ENCODE data around the gene CFAP100. TPM values are rescaled to one million over a fixed set of nuclear protein-coding genes. Genes with fewer than 3 reads are reported as not detected.

CFAP100 gene
- total RNA-seq, 5 donors from 2014 or later (not counting 1 experiment from before 2014, with no cell fraction given), result not detected

- Histone ChIP-seq H3K27me3 (replicated peaks in 1 of 2; ENCODE audit: control insufficient read depth in 2 of 2, extremely low read depth in 1 of 2, insufficient read depth in 2 of 2, low read length in 1 of 2) (peaks cover 0 to 30% of the 10 kb centered on the region in 2 experiments), H3K36me3 (ENCODE audit: control insufficient read depth in 2 of 2, extremely low read depth in 1 of 2, insufficient read depth in 1 of 2, low read length in 1 of 2) (no peaks in the 10 kb centered on the region), H3K27ac (ENCODE audit: low read length) (no peak overlapping the region), H3K4me3 (ENCODE audit: control insufficient read depth in 1 of 2, extremely low read depth in 1 of 2, low read length in 1 of 2) (no peak overlapping the region), H3K4me1 (ENCODE audit: control insufficient read depth in 1 of 2, extremely low read depth in 1 of 2, insufficient read depth in 2 of 2, low read length in 2 of 2) (no peaks in the 10 kb centered on the region), H3K9me3 (no peaks in the 10 kb centered on the region)
- 76% methylated on average over 2 of the region's 2 CpGs for whole genome bisulfite sequencing (ENCODE audit: insufficient coverage)
- no peak for DNase-seq
- Mint-ChIP-seq H3K27me3 (peaks cover 0 to 6% of the 10 kb centered on the region in 2 donors), H3K9me3 (no peaks in the 10 kb centered on the region), H3K27ac (no peak overlapping the region), H3K4me1 (no peaks in the 10 kb centered on the region), H3K4me3 (no peak overlapping the region), H3K36me3 (no peaks in the 10 kb centered on the region)
- POLR2A ChIA-PET, result no interaction called here
- CTCF ChIA-PET, result no interaction called here
- no peak for ATAC-seq (replicated peaks in 1 of 4)
These were observed 25.2 kb upstream of the CFAP100 start for GRCh38 chr3:126369490-126369889.

- Histone ChIP-seq H3K4me1 (ENCODE audit: control insufficient read depth in 1 of 2, extremely low read depth in 1 of 2, insufficient read depth in 2 of 2, low read length in 2 of 2) (no peaks in the 10 kb centered on the region), H3K27me3 (replicated peaks in 1 of 2; ENCODE audit: control insufficient read depth in 2 of 2, extremely low read depth in 1 of 2, insufficient read depth in 2 of 2, low read length in 1 of 2) (peaks cover 0 to 33% of the 10 kb centered on the region in 2 experiments), H3K36me3 (ENCODE audit: control insufficient read depth in 2 of 2, extremely low read depth in 1 of 2, insufficient read depth in 1 of 2, low read length in 1 of 2) (no peaks in the 10 kb centered on the region), H3K27ac (ENCODE audit: low read length) (no peak overlapping the region), H3K4me3 (ENCODE audit: control insufficient read depth in 1 of 2, extremely low read depth in 1 of 2, low read length in 1 of 2) (no peak overlapping the region), H3K9me3 (no peaks in the 10 kb centered on the region)
- WGBS (ENCODE audit: insufficient coverage), result 57% methylated on average over 2 of the region's 4 CpGs
- Mint-ChIP-seq H3K27ac (no peak overlapping the region), H3K4me1 (no peaks in the 10 kb centered on the region), H3K36me3 (no peaks in the 10 kb centered on the region), H3K27me3 (peaks cover 0 to under 1% of the 10 kb centered on the region in 2 donors), H3K9me3 (no peaks in the 10 kb centered on the region), H3K4me3 (no peak overlapping the region)
- ATAC-seq (replicated peaks in 1 of 4) (no peak), DNase-seq (no peak)
- POLR2A ChIA-PET, result no interaction called here
- CTCF ChIA-PET, result no interaction called here
These were observed 24.7 kb upstream of the CFAP100 start for GRCh38 chr3:126370055-126370454.

GRCh38 chr3:126370606-126371005, 24.1 kb upstream of the CFAP100 start:
- Histone ChIP-seq H3K4me3 (ENCODE audit: control insufficient read depth in 1 of 2, extremely low read depth in 1 of 2, low read length in 1 of 2) (no peak overlapping the region), H3K4me1 (ENCODE audit: control insufficient read depth in 1 of 2, extremely low read depth in 1 of 2, insufficient read depth in 2 of 2, low read length in 2 of 2) (no peaks in the 10 kb centered on the region), H3K27ac (ENCODE audit: low read length) (no peak overlapping the region), H3K27me3 (replicated peaks in 1 of 2; ENCODE audit: control insufficient read depth in 2 of 2, extremely low read depth in 1 of 2, insufficient read depth in 2 of 2, low read length in 1 of 2) (peaks cover 0 to 27% of the 10 kb centered on the region in 2 experiments), H3K36me3 (ENCODE audit: control insufficient read depth in 2 of 2, extremely low read depth in 1 of 2, insufficient read depth in 1 of 2, low read length in 1 of 2) (no peaks in the 10 kb centered on the region), H3K9me3 (no peaks in the 10 kb centered on the region)
- Mint-ChIP-seq H3K27ac (no peak overlapping the region), H3K27me3 (no peaks in the 10 kb centered on the region), H3K9me3 (no peaks in the 10 kb centered on the region), H3K36me3 (no peaks in the 10 kb centered on the region), H3K4me3 (no peak overlapping the region), H3K4me1 (no peaks in the 10 kb centered on the region)
- ChIA-PET CTCF (no interaction called here), POLR2A (no interaction called here)
- 94% methylated on average over 6 of the region's 7 CpGs for WGBS (ENCODE audit: insufficient coverage)
- DNase-seq (no peak), ATAC-seq (replicated peaks in 1 of 4) (no peak)

- Mint-ChIP-seq H3K9me3 (no peaks in the 10 kb centered on the region), H3K27ac (no peak overlapping the region), H3K27me3 (no peaks in the 10 kb centered on the region), H3K4me3 (no peak overlapping the region), H3K4me1 (no peaks in the 10 kb centered on the region), H3K36me3 (no peaks in the 10 kb centered on the region)
- ChIA-PET CTCF (no interaction called here), POLR2A (no interaction called here)
- H3K36me3 ChIP-seq (ENCODE audit: control insufficient read depth in 2 of 2, extremely low read depth in 1 of 2, insufficient read depth in 1 of 2, low read length in 1 of 2), result no peaks in the 10 kb centered on the region
- DNase-seq (no peak), ATAC-seq (replicated peaks in 1 of 4) (no peak)
- H3K9me3 ChIP-seq, result no peaks in the 10 kb centered on the region
- peaks cover 0 to 23% of the 10 kb centered on the region in 2 experiments for H3K27me3 ChIP-seq (replicated peaks in 1 of 2; ENCODE audit: control insufficient read depth in 2 of 2, extremely low read depth in 1 of 2, insufficient read depth in 2 of 2, low read length in 1 of 2)
- no peaks in the 10 kb centered on the region for H3K4me1 ChIP-seq (ENCODE audit: control insufficient read depth in 1 of 2, extremely low read depth in 1 of 2, insufficient read depth in 2 of 2, low read length in 2 of 2)
- no peak overlapping the region for H3K4me3 ChIP-seq (ENCODE audit: control insufficient read depth in 1 of 2, extremely low read depth in 1 of 2, low read length in 1 of 2)
- H3K27ac ChIP-seq (ENCODE audit: low read length), result no peak overlapping the region
- 90% methylated on average over 21 of the region's 22 CpGs for WGBS (ENCODE audit: insufficient coverage)
These were observed 23.5 kb upstream of the CFAP100 start for GRCh38 chr3:126371096-126371705.

GRCh38 chr3:126372413-126373145, 22.1 kb upstream of the CFAP100 start:
- WGBS (ENCODE audit: insufficient coverage), result 81% methylated on average over 12 of the region's 12 CpGs

GRCh38 chr3:126373146-126373613, 21.5 kb upstream of the CFAP100 start:
- Histone ChIP-seq H3K27ac (ENCODE audit: low read length) (no peak overlapping the region), H3K27me3 (replicated peaks in 1 of 2; ENCODE audit: control insufficient read depth in 2 of 2, extremely low read depth in 1 of 2, insufficient read depth in 2 of 2, low read length in 1 of 2) (peaks cover 0 to 22% of the 10 kb centered on the region in 2 experiments), H3K4me1 (ENCODE audit: control insufficient read depth in 1 of 2, extremely low read depth in 1 of 2, insufficient read depth in 2 of 2, low read length in 2 of 2) (no peaks in the 10 kb centered on the region), H3K4me3 (ENCODE audit: control insufficient read depth in 1 of 2, extremely low read depth in 1 of 2, low read length in 1 of 2) (no peak overlapping the region), H3K36me3 (ENCODE audit: control insufficient read depth in 2 of 2, extremely low read depth in 1 of 2, insufficient read depth in 1 of 2, low read length in 1 of 2) (no peaks in the 10 kb centered on the region), H3K9me3 (no peaks in the 10 kb centered on the region)
- peaks cover 0 to 6% of the 10 kb centered on the region in 2 donors for H3K27me3 Mint-ChIP-seq
- 100% methylated on average over 2 of the region's 4 CpGs for WGBS (ENCODE audit: insufficient coverage)
- no peak overlapping the region for H3K27ac Mint-ChIP-seq
- no peaks in the 10 kb centered on the region for H3K9me3 Mint-ChIP-seq
- no peak for DNase-seq
- H3K36me3 Mint-ChIP-seq, result no peaks in the 10 kb centered on the region
- no peak overlapping the region for H3K4me3 Mint-ChIP-seq
- ChIA-PET POLR2A (no interaction called here), CTCF (no interaction called here)
- ATAC-seq (replicated peaks in 1 of 4), result no peak
- peaks cover 0 to 1% (median 0%) of the 10 kb centered on the region in 3 donors for H3K4me1 Mint-ChIP-seq

More at GRCh38 chr3:126372413-126373145, 22.1 kb upstream of the CFAP100 start:
- H3K9me3 Mint-ChIP-seq, result no peaks in the 10 kb centered on the region
- Histone ChIP-seq H3K4me3 (ENCODE audit: control insufficient read depth in 1 of 2, extremely low read depth in 1 of 2, low read length in 1 of 2) (no peak overlapping the region), H3K27me3 (replicated peaks in 1 of 2; ENCODE audit: control insufficient read depth in 2 of 2, extremely low read depth in 1 of 2, insufficient read depth in 2 of 2, low read length in 1 of 2) (peaks cover 0 to 22% of the 10 kb centered on the region in 2 experiments), H3K9me3 (no peaks in the 10 kb centered on the region), H3K27ac (ENCODE audit: low read length) (no peak overlapping the region), H3K4me1 (ENCODE audit: control insufficient read depth in 1 of 2, extremely low read depth in 1 of 2, insufficient read depth in 2 of 2, low read length in 2 of 2) (no peaks in the 10 kb centered on the region), H3K36me3 (ENCODE audit: control insufficient read depth in 2 of 2, extremely low read depth in 1 of 2, insufficient read depth in 1 of 2, low read length in 1 of 2) (no peaks in the 10 kb centered on the region)
- no peak overlapping the region for H3K4me3 Mint-ChIP-seq
- H3K36me3 Mint-ChIP-seq, result no peaks in the 10 kb centered on the region
- H3K27me3 Mint-ChIP-seq, result peaks cover 0 to 5% of the 10 kb centered on the region in 2 donors
- no peak for ATAC-seq (replicated peaks in 1 of 4)
- H3K4me1 Mint-ChIP-seq, result peaks cover 0 to 1% (median 0%) of the 10 kb centered on the region in 3 donors
- no peak for DNase-seq
- POLR2A ChIA-PET, result no interaction called here
- CTCF ChIA-PET, result no interaction called here
- H3K27ac Mint-ChIP-seq, result no peak overlapping the region
